GM12878 (cell line): ENCODE measurements around the gene OR10H4. TPM values are rescaled to one million over a fixed set of nuclear protein-coding genes. Genes with fewer than 3 reads are reported as not detected.

Source experiments
- ATAC-seq: fragments of 200-7000 bp; cut with Tn5 transposase; 3 replicates; pipeline ENCODE4 v1.9.1; 2020; ENCODE audit warnings: mild to moderate bottlenecking, moderate library complexity
- BruUV-seq: library from RNA; stranded (reverse); fragments of 400-500 nt; replicated peaks from 2 replicates; lab custom pipeline; 2021; lab: Mats Ljungman, UMichigan
- CTCF ChIA-PET: fragments of 300-600 bp; sonication (Branson Sonifier 250); formaldehyde crosslinking; extraction: SDS; loops from one replicate; lab custom pipeline; 2021; ENCODE audit warnings: inconsistent platforms; lab: Yijun Ruan, JAX
- POLR2A ChIA-PET: fragments of 350-600 bp; formaldehyde crosslinking; extraction: SDS; loops from one replicate; lab custom pipeline; 2021; ENCODE audit warnings: inconsistent platforms; lab: Charles Lee
- RAD21 ChIA-PET: fragments of 300-600 bp; sonication (Branson Sonifier 250); formaldehyde crosslinking; loops from one replicate; lab custom pipeline; 2023; ENCODE audit warnings: antibody characterized with exemption; ENCODE audit not compliant: unreplicated experiment; lab: Charles Lee
- SMC1A ChIA-PET: fragments of 300-600 bp; sonication (Branson Sonifier 250); formaldehyde crosslinking; loops from one replicate; lab custom pipeline; 2023; ENCODE audit not compliant: unreplicated experiment, uncharacterized antibody; lab: Charles Lee
- DNase-seq: peaks from one replicate; pipeline ENCODE4 v3.0.0-alpha.2; 2011; ENCODE audit warnings: low read depth, low spot score
- FAIRE-seq: peaks from 3 replicates; lab custom pipeline; 2011; peaks lifted over from hg19 to GRCh38; lab: Jason Lieb, UNC
- H2AFZ ChIP-seq: 2 replicates; pipeline ENCODE4 v1.6.0; 2011; ENCODE audit warnings: low read depth, low read length, control low read depth; ENCODE audit not compliant: control insufficient read depth
- H3K27ac ChIP-seq: 2 replicates; pipeline ENCODE4 v1.5.1; 2011; ENCODE audit warnings: control low read depth; ENCODE audit not compliant: control insufficient read depth, insufficient read depth
- H3K27me3 ChIP-seq, 2 experiments: replicated peaks in 1 of 2; 2 replicates each; pipeline versions ENCODE4 v1.6.0 to v1.6.1; 2011; ENCODE audit warnings: low read length in 1 of 2; ENCODE audit not compliant: control insufficient read depth in 2 of 2, insufficient read depth in 2 of 2
- H3K36me3 ChIP-seq, 2 experiments: 2 replicates each; pipeline ENCODE4 v1.5.1; 2011; ENCODE audit warnings: low read length in 1 of 2; ENCODE audit not compliant: control insufficient read depth in 2 of 2, insufficient read depth in 2 of 2
- H3K4me1 ChIP-seq: 2 replicates; pipeline ENCODE4 v1.6.1; 2011; ENCODE audit warnings: mild to moderate bottlenecking, low read length, moderate library complexity, mixed read lengths; ENCODE audit not compliant: control insufficient read depth, insufficient read depth
- H3K4me2 ChIP-seq: 2 replicates; pipeline ENCODE4 v1.6.0; 2011; ENCODE audit warnings: control low read depth; ENCODE audit not compliant: control insufficient read depth, insufficient read depth
- H3K4me3 ChIP-seq: fragments of 200-600 bp; sonication (generic); 2 replicates; pipeline ENCODE4 v1.5.1; 2016
- H3K79me2 ChIP-seq: 2 replicates; pipeline ENCODE4 v1.6.0; 2011; ENCODE audit warnings: low read length; ENCODE audit not compliant: control insufficient read depth, insufficient read depth
- H3K9ac ChIP-seq: 2 replicates; pipeline ENCODE4 v1.8.0; 2011; ENCODE audit warnings: low read length, control low read depth, mixed read lengths; ENCODE audit not compliant: control insufficient read depth, insufficient read depth
- H3K9me3 ChIP-seq: replicated peaks from 3 replicates; pipeline ENCODE4 v1.5.1; 2011; ENCODE audit warnings: mild to moderate bottlenecking, low read length; ENCODE audit not compliant: control insufficient read depth, insufficient read depth
- H4K20me1 ChIP-seq: 2 replicates; pipeline ENCODE4 v1.6.0; 2011; ENCODE audit not compliant: control insufficient read depth, insufficient read depth
- ATF7 ChIP-seq: fragments of 450-650 bp; IDR thresholded peaks from 2 replicates; pipeline ENCODE4 v1.6.1; 2016; ENCODE audit warnings: low read depth, mild to moderate bottlenecking
- ESRRA ChIP-seq: IDR thresholded peaks from 2 replicates; pipeline ENCODE4 v1.6.1; 2012; ENCODE audit warnings: mild to moderate bottlenecking, low read length, improper control_type of control experiment
- GATAD2B ChIP-seq: fragments of 450-650 bp; conservative IDR thresholded peaks from 2 replicates; pipeline ENCODE4 v1.6.1; 2017; ENCODE audit warnings: low read depth, mild to moderate bottlenecking, moderate library complexity
- KAT2A ChIP-seq: conservative IDR thresholded peaks from 2 replicates; pipeline ENCODE4 v1.6.1; 2011; ENCODE audit warnings: low read depth, low read length; ENCODE audit not compliant: control insufficient read depth
- MEF2A ChIP-seq: IDR thresholded peaks from 2 replicates; pipeline ENCODE4 v1.6.1; 2011; ENCODE audit warnings: low read depth, mild to moderate bottlenecking, low read length, moderate library complexity; ENCODE audit not compliant: insufficient read depth
- MLLT1 ChIP-seq: fragments of 450-650 bp; IDR thresholded peaks from 2 replicates; pipeline ENCODE4 v1.6.1; 2016; ENCODE audit warnings: mild to moderate bottlenecking
- POLR2AphosphoS5 ChIP-seq: IDR thresholded peaks from 2 replicates; pipeline ENCODE4 v1.6.1; 2011; ENCODE audit warnings: mild to moderate bottlenecking, low read length, inconsistent platforms
- POU2F2 ChIP-seq: IDR thresholded peaks from 3 replicates; pipeline ENCODE4 v1.6.1; 2011; ENCODE audit warnings: low read depth, mild to moderate bottlenecking, low read length, borderline replicate concordance
- RB1 ChIP-seq: fragments of 450-650 bp; formaldehyde crosslinking; IDR thresholded peaks from 2 replicates; pipeline ENCODE4 v1.6.1; 2017; ENCODE audit warnings: mild to moderate bottlenecking, borderline replicate concordance
- RCOR1 ChIP-seq: conservative IDR thresholded peaks from 2 replicates; pipeline ENCODE4 v1.6.1; 2012; ENCODE audit warnings: low read depth, low read length, improper control_type of control experiment
- STAT3 ChIP-seq: IDR thresholded peaks from 2 replicates; pipeline ENCODE4 v1.6.1; 2011; ENCODE audit warnings: low read depth, low read length, improper control_type of control experiment
- TARDBP ChIP-seq: IDR thresholded peaks from 2 replicates; pipeline ENCODE4 v1.6.1; 2016; ENCODE audit warnings: borderline replicate concordance
- TBL1XR1 ChIP-seq: IDR thresholded peaks from 2 replicates; pipeline ENCODE4 v1.6.1; 2012; ENCODE audit warnings: low read depth, low read length, improper control_type of control experiment
- TCF3 ChIP-seq: IDR thresholded peaks from 2 replicates; pipeline ENCODE4 v1.6.1; 2012; ENCODE audit warnings: low read depth, mild to moderate bottlenecking, low read length, borderline replicate concordance; ENCODE audit not compliant: insufficient read depth
- TCF7 ChIP-seq: IDR thresholded peaks from 2 replicates; pipeline ENCODE4 v1.6.1; 2014; ENCODE audit warnings: antibody characterized with exemption, borderline replicate concordance
- ZSCAN29 ChIP-seq: fragments of 450-650 bp; IDR thresholded peaks from 2 replicates; pipeline ENCODE4 v1.6.1; 2017; ENCODE audit warnings: mild to moderate bottlenecking, moderate library complexity
- WGBS: methylation state at CpG from one replicate; pipeline ENCODE4 v1.1.6; 2016; ENCODE audit warnings: low lambda C conversion rate; ENCODE audit not compliant: insufficient replicate concordance, insufficient coverage; ENCODE audit errors: missing lambda C conversion rate; 5-methylcytosine and 5-hydroxymethylcytosine counted together
- in situ Hi-C: fragments of 300-500 bp; cut with MboI; formaldehyde crosslinking; loops from 9 replicates; pipeline ENCODE4 v1.14.3; 2018; ENCODE audit warnings: mixed read lengths
- intact Hi-C: fragments of 100-400 bp; cut with micrococcal nuclease; formaldehyde crosslinking; loops from one replicate; pipeline ENCODE4 v1.14.2; 2022; ENCODE audit not compliant: unreplicated experiment
- polyA plus RNA-seq, 11 experiments: library from polyadenylated mRNA; depleted of rRNA in 4 of 11; unstranded in 6 of 11; stranded (reverse) in 5 of 11; fragments of >200 nt; fragmentation: Nextera tagmentation in 4 of 11; fragmentation: Illumina TruSeq in 1 of 11; extraction: Ambion mirVana in 4 of 11; extraction: Trizol in 1 of 11; gene quantifications; 1 replicate in 1 of 11; 2 replicates in 10 of 11; pipeline versions ENCODE4 v1.2.1 to v1.2.3, GENCODE V29; 2011 to 2016; ENCODE audit warnings: inconsistent platforms in 2 of 11, missing spikeins in 2 of 11, low read depth in 1 of 11
- total RNA-seq, 4 experiments: library from RNA; depleted of rRNA in 3 of 4; stranded (reverse); fragments of >200 nt in 3 of 4; fragmentation: Illumina TruSeq in 1 of 4; extraction: Trizol in 1 of 4; gene quantifications; 2 replicates each; pipeline versions ENCODE4 v1.2.1 to v1.2.3, GENCODE V29; 2013 to 2021
- TF ChIP-seq, protein P1 (sequence below): IDR thresholded peaks from 2 replicates; pipeline ENCODE4 v1.6.1; 2012; ENCODE audit warnings: low read depth, low read length, improper control_type of control experiment
- TF ChIP-seq, protein P2 (sequence below): IDR thresholded peaks from 2 replicates; pipeline ENCODE4 v1.6.1; 2011; ENCODE audit warnings: low read depth, low read length, improper control_type of control experiment, borderline replicate concordance

Gene OR10H4
- total and polyA plus RNA-seq, 10 of the 15 experiments (the other 5 are each of a cell fraction or from before 2014, with no cell fraction given): not detected

- no peak for FAIRE-seq
- Histone ChIP-seq H3K4me1 (no peaks in the 10 kb centered on the region), H3K9me3 (no peaks in the 10 kb centered on the region; the same call in 2 of the 3 replicates), H2AFZ (no peak overlapping the region), H3K36me3 (no peaks in the 10 kb centered on the region), H4K20me1 (no peaks in the 10 kb centered on the region), H3K9ac (no peak overlapping the region), H3K79me2 (no peaks in the 10 kb centered on the region), H3K4me2 (no peak overlapping the region), H3K27me3 (no peaks in the 10 kb centered on the region)
- 5% methylated on average over 4 of the region's 4 CpGs for WGBS
- RAD21 ChIA-PET: no interaction called here
- TF ChIP-seq MEF2A: no peak
- TF ChIP-seq TCF3: no peak
- TF ChIP-seq STAT3: no peak
- no peak for TF ChIP-seq POU2F2
- no peak for TF ChIP-seq ESRRA
- TF ChIP-seq TBL1XR1: no peak
- TF ChIP-seq TCF7: no peak
- no peak for TF ChIP-seq RB1
- no peak for TF ChIP-seq RCOR1
- TF ChIP-seq ZSCAN29: no peak
- TF ChIP-seq, all 136 proteins: peak for 0
- Histone ChIP-seq H3K27ac (no peak overlapping the region), H3K4me3 (no peak overlapping the region)
- in situ Hi-C loops (no loop called here), intact Hi-C loops (no loop called here)
- ATAC-seq (no peak), DNase-seq (no peak)
- ChIA-PET CTCF (no interaction called here), POLR2A (no interaction called here), SMC1A (no interaction called here)
- no TSS peak for BruUV-seq
These were observed 3.5 kb upstream of the OR10H4 start for GRCh38 chr19:15945301-15945700.

GRCh38 chr19:15954820-15955219 lies 6.0 kb downstream of the OR10H4 start:
- WGBS: 38% methylated on average over 6 of the region's 6 CpGs
- H3K4me2 ChIP-seq: no peak overlapping the region
- ATAC-seq (no peak), FAIRE-seq (no peak), DNase-seq (no peak)
- no peaks in the 10 kb centered on the region; a peak in 1 of 4 replicates for H3K27me3 ChIP-seq
- CTCF ChIA-PET: no interaction called here
- no peaks in the 10 kb centered on the region for H3K9me3 ChIP-seq
- H3K9ac ChIP-seq: no peak overlapping the region
- no peaks in the 10 kb centered on the region for H4K20me1 ChIP-seq
- SMC1A ChIA-PET: no interaction called here
- H3K27ac ChIP-seq: no peak overlapping the region
- no peaks in the 10 kb centered on the region for H3K36me3 ChIP-seq
- in situ Hi-C loops (no loop called here), intact Hi-C loops (no loop called here)
- RAD21 ChIA-PET: no interaction called here
- no peak overlapping the region for H2AFZ ChIP-seq
- H3K4me3 ChIP-seq: no peak overlapping the region
- no peaks in the 10 kb centered on the region for H3K79me2 ChIP-seq
- no TSS peak for BruUV-seq
- no peaks in the 10 kb centered on the region for H3K4me1 ChIP-seq
- POLR2A ChIA-PET: no interaction called here
- TF ChIP-seq ATF7 (no peak), GATAD2B (no peak), KAT2A (no peak), TARDBP (no peak), POLR2AphosphoS5 (no peak), MLLT1 (no peak)
- TF ChIP-seq, protein P1, sequence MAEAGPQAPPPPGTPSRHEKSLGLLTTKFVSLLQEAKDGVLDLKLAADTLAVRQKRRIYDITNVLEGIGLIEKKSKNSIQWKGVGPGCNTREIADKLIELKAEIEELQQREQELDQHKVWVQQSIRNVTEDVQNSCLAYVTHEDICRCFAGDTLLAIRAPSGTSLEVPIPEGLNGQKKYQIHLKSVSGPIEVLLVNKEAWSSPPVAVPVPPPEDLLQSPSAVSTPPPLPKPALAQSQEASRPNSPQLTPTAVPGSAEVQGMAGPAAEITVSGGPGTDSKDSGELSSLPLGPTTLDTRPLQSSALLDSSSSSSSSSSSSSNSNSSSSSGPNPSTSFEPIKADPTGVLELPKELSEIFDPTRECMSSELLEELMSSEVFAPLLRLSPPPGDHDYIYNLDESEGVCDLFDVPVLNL: no peak
- TF ChIP-seq, protein P2, sequence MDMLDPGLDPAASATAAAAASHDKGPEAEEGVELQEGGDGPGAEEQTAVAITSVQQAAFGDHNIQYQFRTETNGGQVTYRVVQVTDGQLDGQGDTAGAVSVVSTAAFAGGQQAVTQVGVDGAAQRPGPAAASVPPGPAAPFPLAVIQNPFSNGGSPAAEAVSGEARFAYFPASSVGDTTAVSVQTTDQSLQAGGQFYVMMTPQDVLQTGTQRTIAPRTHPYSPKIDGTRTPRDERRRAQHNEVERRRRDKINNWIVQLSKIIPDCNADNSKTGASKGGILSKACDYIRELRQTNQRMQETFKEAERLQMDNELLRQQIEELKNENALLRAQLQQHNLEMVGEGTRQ: no peak
